ENCODE measurements around the gene RPP30. TPM values are rescaled to one million over a fixed set of nuclear protein-coding genes. Genes with fewer than 3 reads are reported as not detected.

The RPP30 gene
- total and polyA plus RNA-seq, 2 of the 13 experiments (the other 11 are each of a cell fraction or from before 2014, with no cell fraction given), result 27.1 to 65.0 TPM

DNA sequence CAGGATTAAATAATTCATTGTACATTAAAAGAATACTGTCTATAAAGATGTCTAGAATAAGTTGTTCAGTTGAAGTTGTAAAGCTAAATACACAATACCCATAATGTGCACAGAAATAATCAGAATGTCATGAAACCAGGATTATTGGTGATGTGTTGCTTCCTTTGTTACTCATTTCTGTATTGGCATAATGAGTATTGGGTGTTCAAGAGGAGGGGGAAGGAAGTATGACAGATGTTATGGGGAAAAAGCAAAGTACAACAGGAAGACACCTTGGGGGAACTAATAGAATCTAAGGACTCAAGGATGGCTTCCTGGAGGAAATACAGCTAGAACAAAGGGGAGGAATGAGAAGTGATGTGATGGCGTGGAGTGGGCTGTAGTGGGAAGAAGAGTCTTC lies 34.2 kb downstream of the RPP30 start:
- WGBS (ENCODE audit: low lambda C conversion rate), result 93% methylated on average over 1 of the region's 1 CpG
- CTCF ChIA-PET (ENCODE audit: low intra/inter-chr PET ratio, low total read pairs), result no interaction called here
- FAIRE-seq, result no peak
- no peak for DNase-seq (ENCODE audit: low spot score)
- Histone ChIP-seq H4K20me1 (ENCODE audit: insufficient read depth, low read length) (no peaks in the 10 kb centered on the region), H3K36me3 (replicated peaks in 1 of 2; ENCODE audit: control insufficient read depth in 1 of 2, insufficient read depth in 2 of 2, low read length in 2 of 2) (no peaks in the 10 kb centered on the region), H3K27me3 (ENCODE audit: control insufficient read depth in 1 of 2, insufficient read depth in 2 of 2, low read length in 2 of 2) (no peaks in the 10 kb centered on the region), H3K4me2 (ENCODE audit: low read depth, low read length) (no peak overlapping the region), H2AFZ (ENCODE audit: low read length) (no peak overlapping the region), H3K9me3 (ENCODE audit: low read length) (no peaks in the 10 kb centered on the region), H3K9ac (ENCODE audit: insufficient read depth, low read depth, low read length) (no peak overlapping the region), H3K4me1 (ENCODE audit: insufficient read depth, low read length) (no peaks in the 10 kb centered on the region), H3K4me3 (replicated peaks in 1 of 3; ENCODE audit: insufficient read depth in 1 of 3, low read depth in 2 of 3, low read length in 3 of 3) (no peak overlapping the region), H3K27ac (ENCODE audit: extremely low read length, insufficient read depth, low read length) (no peak overlapping the region), H3K79me2 (ENCODE audit: insufficient read depth, low read length) (no peaks in the 10 kb centered on the region)
- BruUV-seq (replicated peaks), result no TSS peak
- in situ Hi-C loops (cut with HindIII; ENCODE audit: extremely low pct_ligation_motif_present, low pct_unique_long_range_greater_than_20kb), result no loop called here
- POLR2A ChIA-PET, result no interaction called here
- intact Hi-C loops (cut with micrococcal nuclease; ENCODE audit: unreplicated experiment), result no loop called here
- ATAC-seq, result no peak
- TF ChIP-seq ZNF263 (CRISPR knock-in tag; IDR thresholded peaks at IDR 0.05) (no peak), ZNF557 (CRISPR knock-in tag; IDR thresholded peaks at IDR 0.05) (no peak), ZNF367 (CRISPR knock-in tag; IDR thresholded peaks at IDR 0.05; ENCODE audit: borderline replicate concordance) (no peak), ARID2 (CRISPR knock-in tag; IDR thresholded peaks at IDR 0.05; ENCODE audit: borderline replicate concordance) (no peak), SAFB2 (CRISPR knock-in tag; IDR thresholded peaks at IDR 0.05; ENCODE audit: borderline replicate concordance, low read depth) (no peak), AKAP8 (CRISPR knock-in tag; IDR thresholded peaks at IDR 0.05) (no peak)
- TF ChIP-seq, protein P1, sequence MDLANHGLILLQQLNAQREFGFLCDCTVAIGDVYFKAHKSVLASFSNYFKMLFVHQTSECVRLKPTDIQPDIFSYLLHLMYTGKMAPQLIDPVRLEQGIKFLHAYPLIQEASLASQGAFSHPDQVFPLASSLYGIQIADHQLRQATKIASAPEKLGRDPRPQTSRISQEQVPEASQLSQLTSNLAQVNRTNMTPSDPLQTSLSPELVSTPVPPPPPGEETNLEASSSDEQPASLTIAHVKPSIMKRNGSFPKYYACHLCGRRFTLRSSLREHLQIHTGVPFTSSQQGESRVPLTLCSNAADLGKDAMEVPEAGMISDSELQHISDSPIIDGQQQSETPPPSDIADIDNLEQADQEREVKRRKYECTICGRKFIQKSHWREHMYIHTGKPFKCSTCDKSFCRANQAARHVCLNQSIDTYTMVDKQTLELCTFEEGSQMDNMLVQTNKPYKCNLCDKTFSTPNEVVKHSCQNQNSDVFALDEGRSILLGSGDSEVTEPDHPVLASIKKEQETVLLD (CRISPR knock-in tag; IDR thresholded peaks at IDR 0.05; ENCODE audit: low read depth), result no peak
- TF ChIP-seq, protein P2, sequence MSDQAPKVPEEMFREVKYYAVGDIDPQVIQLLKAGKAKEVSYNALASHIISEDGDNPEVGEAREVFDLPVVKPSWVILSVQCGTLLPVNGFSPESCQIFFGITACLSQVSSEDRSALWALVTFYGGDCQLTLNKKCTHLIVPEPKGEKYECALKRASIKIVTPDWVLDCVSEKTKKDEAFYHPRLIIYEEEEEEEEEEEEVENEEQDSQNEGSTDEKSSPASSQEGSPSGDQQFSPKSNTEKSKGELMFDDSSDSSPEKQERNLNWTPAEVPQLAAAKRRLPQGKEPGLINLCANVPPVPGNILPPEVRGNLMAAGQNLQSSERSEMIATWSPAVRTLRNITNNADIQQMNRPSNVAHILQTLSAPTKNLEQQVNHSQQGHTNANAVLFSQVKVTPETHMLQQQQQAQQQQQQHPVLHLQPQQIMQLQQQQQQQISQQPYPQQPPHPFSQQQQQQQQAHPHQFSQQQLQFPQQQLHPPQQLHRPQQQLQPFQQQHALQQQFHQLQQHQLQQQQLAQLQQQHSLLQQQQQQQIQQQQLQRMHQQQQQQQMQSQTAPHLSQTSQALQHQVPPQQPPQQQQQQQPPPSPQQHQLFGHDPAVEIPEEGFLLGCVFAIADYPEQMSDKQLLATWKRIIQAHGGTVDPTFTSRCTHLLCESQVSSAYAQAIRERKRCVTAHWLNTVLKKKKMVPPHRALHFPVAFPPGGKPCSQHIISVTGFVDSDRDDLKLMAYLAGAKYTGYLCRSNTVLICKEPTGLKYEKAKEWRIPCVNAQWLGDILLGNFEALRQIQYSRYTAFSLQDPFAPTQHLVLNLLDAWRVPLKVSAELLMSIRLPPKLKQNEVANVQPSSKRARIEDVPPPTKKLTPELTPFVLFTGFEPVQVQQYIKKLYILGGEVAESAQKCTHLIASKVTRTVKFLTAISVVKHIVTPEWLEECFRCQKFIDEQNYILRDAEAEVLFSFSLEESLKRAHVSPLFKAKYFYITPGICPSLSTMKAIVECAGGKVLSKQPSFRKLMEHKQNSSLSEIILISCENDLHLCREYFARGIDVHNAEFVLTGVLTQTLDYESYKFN (CRISPR knock-in tag; conservative IDR thresholded peaks at IDR 0.05), result no peak
- TF ChIP-seq, protein P3, sequence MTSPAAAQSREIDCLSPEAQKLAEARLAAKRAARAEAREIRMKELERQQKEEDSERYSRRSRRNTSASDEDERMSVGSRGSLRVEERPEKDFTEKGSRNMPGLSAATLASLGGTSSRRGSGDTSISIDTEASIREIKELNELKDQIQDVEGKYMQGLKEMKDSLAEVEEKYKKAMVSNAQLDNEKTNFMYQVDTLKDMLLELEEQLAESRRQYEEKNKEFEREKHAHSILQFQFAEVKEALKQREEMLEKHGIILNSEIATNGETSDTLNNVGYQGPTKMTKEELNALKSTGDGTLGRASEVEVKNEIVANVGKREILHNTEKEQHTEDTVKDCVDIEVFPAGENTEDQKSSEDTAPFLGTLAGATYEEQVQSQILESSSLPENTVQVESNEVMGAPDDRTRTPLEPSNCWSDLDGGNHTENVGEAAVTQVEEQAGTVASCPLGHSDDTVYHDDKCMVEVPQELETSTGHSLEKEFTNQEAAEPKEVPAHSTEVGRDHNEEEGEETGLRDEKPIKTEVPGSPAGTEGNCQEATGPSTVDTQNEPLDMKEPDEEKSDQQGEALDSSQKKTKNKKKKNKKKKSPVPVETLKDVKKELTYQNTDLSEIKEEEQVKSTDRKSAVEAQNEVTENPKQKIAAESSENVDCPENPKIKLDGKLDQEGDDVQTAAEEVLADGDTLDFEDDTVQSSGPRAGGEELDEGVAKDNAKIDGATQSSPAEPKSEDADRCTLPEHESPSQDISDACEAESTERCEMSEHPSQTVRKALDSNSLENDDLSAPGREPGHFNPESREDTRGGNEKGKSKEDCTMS (CRISPR knock-in tag; conservative IDR thresholded peaks at IDR 0.05), result no peak

All from HepG2 (cell line).